ENCODE measurements around the gene EPHB4. TPM values are rescaled to one million over a fixed set of nuclear protein-coding genes. Genes with fewer than 3 reads are reported as not detected.

EPHB4 gene
- total RNA-seq, 1 experiment from 2014 or later = 192 TPM

GRCh38 chr7:100818825-100819224 lies 8.5 kb downstream of the EPHB4 start:
- ChIA-PET CTCF (no interaction called here), POLR2A (no interaction called here)
- DNase-seq (ENCODE audit: low read depth, low spot score) (no peak), ATAC-seq (no peak)
- Histone ChIP-seq H3K4me3 (ENCODE audit: low read depth in 2 of 2, low read length in 2 of 2) (no peak overlapping the region), H3K4me1 (ENCODE audit: control insufficient read depth, insufficient read depth, low read length) (peaks cover under 1% of the 10 kb centered on the region; the same call in 1 of the 2 replicates), H3K27ac (ENCODE audit: low read length) (no peak overlapping the region), H3K9me3 (ENCODE audit: control insufficient read depth, insufficient read depth, low read depth, low read length) (no peaks in the 10 kb centered on the region), H3K36me3 (ENCODE audit: control insufficient read depth, insufficient read depth, low read length) (peaks cover 10% of the 10 kb centered on the region; the same call in 1 of the 2 replicates), H3K27me3 (ENCODE audit: control insufficient read depth, insufficient read depth, low read length) (no peaks in the 10 kb centered on the region)
- in situ Hi-C loops (cut with HindIII; ENCODE audit: low pct_unique_long_range_greater_than_20kb, low sequenced_read_pairs) (no loop called here), intact Hi-C loops (cut with micrococcal nuclease; ENCODE audit: unreplicated experiment) (no loop called here)
- TF ChIP-seq POLR2AphosphoS5 (IDR thresholded peaks at IDR 0.05; ENCODE audit: low read depth, low read length) (no peak), TCF7L2 (IDR thresholded peaks at IDR 0.05; ENCODE audit: low read depth, low read length) (no peak), SIN3A (IDR thresholded peaks at IDR 0.05; ENCODE audit: borderline replicate concordance, insufficient read depth, low read depth, low read length) (no peak), CTCF (IDR thresholded peaks at IDR 0.05) (no peak), REST (IDR thresholded peaks at IDR 0.05; ENCODE audit: insufficient read depth in 1 of 2, low read depth in 2 of 2, low read length in 1 of 2) (no peak)
- BruUV-seq (replicated peaks) = TSS peak; percentile 38

GRCh38 chr7:100818366-100818765 lies 9.0 kb downstream of the EPHB4 start:
- BruUV-seq (replicated peaks) = no TSS peak
- ATAC-seq = no peak
- ChIA-PET CTCF (interaction anchor here (1.2 kb wide), 1 partner anchor 113 kb away, joined by 3 read pairs; the partner anchor contains the start of gene POP7), POLR2A (no interaction called here)
- Histone ChIP-seq H3K27ac (ENCODE audit: low read length) (no peak overlapping the region), H3K36me3 (ENCODE audit: control insufficient read depth, insufficient read depth, low read length) (peaks cover 10% of the 10 kb centered on the region; the same call in 1 of the 2 replicates), H3K4me3 (ENCODE audit: low read depth in 2 of 2, low read length in 2 of 2) (no peak overlapping the region), H3K9me3 (ENCODE audit: control insufficient read depth, insufficient read depth, low read depth, low read length) (no peaks in the 10 kb centered on the region), H3K4me1 (ENCODE audit: control insufficient read depth, insufficient read depth, low read length) (no peaks in the 10 kb centered on the region), H3K27me3 (ENCODE audit: control insufficient read depth, insufficient read depth, low read length) (no peaks in the 10 kb centered on the region)
- TF ChIP-seq SIN3A (IDR thresholded peaks at IDR 0.05; ENCODE audit: borderline replicate concordance, insufficient read depth, low read depth, low read length) (no peak), TCF7L2 (IDR thresholded peaks at IDR 0.05; ENCODE audit: low read depth, low read length) (no peak), POLR2AphosphoS5 (IDR thresholded peaks at IDR 0.05; ENCODE audit: low read depth, low read length) (no peak), REST (IDR thresholded peaks at IDR 0.05; ENCODE audit: insufficient read depth in 1 of 2, low read depth in 2 of 2, low read length in 1 of 2) (no peak), CTCF (IDR thresholded peaks at IDR 0.05) (no peak)
- in situ Hi-C loops (cut with HindIII; ENCODE audit: low pct_unique_long_range_greater_than_20kb, low sequenced_read_pairs) (no loop called here), intact Hi-C loops (cut with micrococcal nuclease; ENCODE audit: unreplicated experiment) (no loop called here)
- DNase-seq (ENCODE audit: low read depth, low spot score) = no peak

Data from Panc1 (cell line).